Brain pericyte (primary cell): Measurements from ENCODE around the gene TMEM63B.
"Not testable (repeated sequence)": the region's sequence is repeated elsewhere in the genome, so short reads cannot be mapped to it uniquely, and the experiment has no call there.

Source experiments
- DNase-seq: peaks from one replicate; pipeline ENCODE4 v3.0.0-alpha.2; 2012; ENCODE audit warnings: low read depth, low spot score

The TMEM63B gene

GRCh38 chr6:44171899-44172546 is 44.7 kb downstream of the TMEM63B start:
- DNase-seq = no peak

GRCh38 chr6:44172731-44173500 is 45.6 kb downstream of the TMEM63B start:
- no peak for DNase-seq

- no peak for DNase-seq
These were observed 48.9 kb downstream of the TMEM63B start for GRCh38 chr6:44176130-44176761.

- DNase-seq = no peak
These were observed 49.6 kb downstream of the TMEM63B start for GRCh38 chr6:44176762-44177509.

- DNase-seq = no peak
These were observed 50.5 kb downstream of the TMEM63B start for GRCh38 chr6:44177691-44178423.

- DNase-seq = no peak
These were observed 51.2 kb downstream of the TMEM63B start for GRCh38 chr6:44178424-44179071.

- DNase-seq = no peak
These were observed 51.8 kb downstream of the TMEM63B start for GRCh38 chr6:44179072-44179536.

- no peak for DNase-seq
These were observed 52.3 kb downstream of the TMEM63B start for GRCh38 chr6:44179648-44180047.

GRCh38 chr6:44180406-44180805 is 53.1 kb downstream of the TMEM63B start:
- DNase-seq = no peak

GRCh38 chr6:44180886-44181285 is 53.5 kb downstream of the TMEM63B start:
- DNase-seq = no peak

- DNase-seq = not testable (repeated sequence)
These were observed 54.4 kb downstream of the TMEM63B start for GRCh38 chr6:44181784-44182183.

GRCh38 chr6:44182911-44183390 is 55.6 kb downstream of the TMEM63B start:
- DNase-seq = no peak

GRCh38 chr6:44183783-44184182 is 56.4 kb downstream of the TMEM63B start:
- no peak for DNase-seq

- DNase-seq = not testable (repeated sequence)
These were observed 58.0 kb downstream of the TMEM63B start for GRCh38 chr6:44185356-44185755.

- no peak for DNase-seq
These were observed 58.7 kb downstream of the TMEM63B start for GRCh38 chr6:44185953-44186634.

GRCh38 chr6:44186635-44187025 is 59.3 kb downstream of the TMEM63B start:
- no peak for DNase-seq

GRCh38 chr6:44188819-44189218 is 61.5 kb downstream of the TMEM63B start:
- DNase-seq = no peak

- DNase-seq = no peak
These were observed 61.9 kb downstream of the TMEM63B start for GRCh38 chr6:44189257-44189656.

- no peak for DNase-seq
These were observed 63.4 kb downstream of the TMEM63B start for GRCh38 chr6:44190715-44191114.
